ENCODE data around the gene ISG15.

The ISG15 gene

DNA sequence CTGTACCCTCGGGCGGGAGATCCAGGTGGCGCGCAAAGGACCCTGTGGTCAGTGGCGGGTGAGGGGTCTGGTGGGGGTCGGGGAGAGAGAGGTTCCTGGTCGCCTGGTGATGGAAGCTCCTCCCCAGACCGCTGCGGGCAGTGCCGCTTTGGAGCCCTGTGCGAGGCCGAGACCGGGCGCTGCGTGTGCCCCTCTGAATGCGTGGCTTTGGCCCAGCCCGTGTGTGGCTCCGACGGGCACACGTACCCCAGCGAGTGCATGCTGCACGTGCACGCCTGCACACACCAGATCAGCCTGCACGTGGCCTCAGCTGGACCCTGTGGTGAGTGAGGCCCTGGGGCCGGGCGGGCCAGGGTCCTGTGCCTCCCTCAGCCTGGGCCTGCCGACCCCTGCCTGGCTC is 30.1 kb downstream of the ISG15 start:
- no peak for DNase-seq
- H3K4me3 ChIP-seq (ENCODE audit: low read depth, low read length) = no peak overlapping the region
- peaks cover 14% of the 10 kb centered on the region for H3K4me1 ChIP-seq
- no peaks in the 10 kb centered on the region for H3K9me3 ChIP-seq
- H3K36me3 ChIP-seq = no peaks in the 10 kb centered on the region
- TF ChIP-seq, protein P1, sequence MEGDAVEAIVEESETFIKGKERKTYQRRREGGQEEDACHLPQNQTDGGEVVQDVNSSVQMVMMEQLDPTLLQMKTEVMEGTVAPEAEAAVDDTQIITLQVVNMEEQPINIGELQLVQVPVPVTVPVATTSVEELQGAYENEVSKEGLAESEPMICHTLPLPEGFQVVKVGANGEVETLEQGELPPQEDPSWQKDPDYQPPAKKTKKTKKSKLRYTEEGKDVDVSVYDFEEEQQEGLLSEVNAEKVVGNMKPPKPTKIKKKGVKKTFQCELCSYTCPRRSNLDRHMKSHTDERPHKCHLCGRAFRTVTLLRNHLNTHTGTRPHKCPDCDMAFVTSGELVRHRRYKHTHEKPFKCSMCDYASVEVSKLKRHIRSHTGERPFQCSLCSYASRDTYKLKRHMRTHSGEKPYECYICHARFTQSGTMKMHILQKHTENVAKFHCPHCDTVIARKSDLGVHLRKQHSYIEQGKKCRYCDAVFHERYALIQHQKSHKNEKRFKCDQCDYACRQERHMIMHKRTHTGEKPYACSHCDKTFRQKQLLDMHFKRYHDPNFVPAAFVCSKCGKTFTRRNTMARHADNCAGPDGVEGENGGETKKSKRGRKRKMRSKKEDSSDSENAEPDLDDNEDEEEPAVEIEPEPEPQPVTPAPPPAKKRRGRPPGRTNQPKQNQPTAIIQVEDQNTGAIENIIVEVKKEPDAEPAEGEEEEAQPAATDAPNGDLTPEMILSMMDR (IDR thresholded peaks at IDR 0.05; ENCODE audit: low read depth, low read length) = no peak
- H3K27me3 ChIP-seq = peaks cover 22% of the 10 kb centered on the region

DNA sequence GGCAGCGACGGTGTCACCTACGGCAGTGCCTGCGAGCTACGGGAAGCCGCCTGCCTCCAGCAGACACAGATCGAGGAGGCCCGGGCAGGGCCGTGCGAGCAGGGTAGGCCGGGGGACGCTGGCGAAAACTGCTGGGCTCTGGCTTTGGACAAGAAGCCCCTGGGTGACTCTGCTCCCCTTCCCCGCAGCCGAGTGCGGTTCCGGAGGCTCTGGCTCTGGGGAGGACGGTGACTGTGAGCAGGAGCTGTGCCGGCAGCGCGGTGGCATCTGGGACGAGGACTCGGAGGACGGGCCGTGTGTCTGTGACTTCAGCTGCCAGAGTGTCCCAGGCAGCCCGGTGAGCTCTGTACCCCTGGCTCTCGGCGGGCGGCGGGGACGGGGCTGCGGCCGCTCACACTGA is 30.6 kb downstream of the ISG15 start:
- peaks cover 14% of the 10 kb centered on the region for H3K4me1 ChIP-seq
- TF ChIP-seq, protein P1 (IDR thresholded peaks at IDR 0.05; ENCODE audit: low read depth, low read length) = no peak
- no peaks in the 10 kb centered on the region for H3K36me3 ChIP-seq
- DNase-seq = no peak
- H3K27me3 ChIP-seq = peaks cover 17% of the 10 kb centered on the region
- H3K4me3 ChIP-seq (ENCODE audit: low read depth, low read length) = no peak overlapping the region
- no peaks in the 10 kb centered on the region for H3K9me3 ChIP-seq

DNA sequence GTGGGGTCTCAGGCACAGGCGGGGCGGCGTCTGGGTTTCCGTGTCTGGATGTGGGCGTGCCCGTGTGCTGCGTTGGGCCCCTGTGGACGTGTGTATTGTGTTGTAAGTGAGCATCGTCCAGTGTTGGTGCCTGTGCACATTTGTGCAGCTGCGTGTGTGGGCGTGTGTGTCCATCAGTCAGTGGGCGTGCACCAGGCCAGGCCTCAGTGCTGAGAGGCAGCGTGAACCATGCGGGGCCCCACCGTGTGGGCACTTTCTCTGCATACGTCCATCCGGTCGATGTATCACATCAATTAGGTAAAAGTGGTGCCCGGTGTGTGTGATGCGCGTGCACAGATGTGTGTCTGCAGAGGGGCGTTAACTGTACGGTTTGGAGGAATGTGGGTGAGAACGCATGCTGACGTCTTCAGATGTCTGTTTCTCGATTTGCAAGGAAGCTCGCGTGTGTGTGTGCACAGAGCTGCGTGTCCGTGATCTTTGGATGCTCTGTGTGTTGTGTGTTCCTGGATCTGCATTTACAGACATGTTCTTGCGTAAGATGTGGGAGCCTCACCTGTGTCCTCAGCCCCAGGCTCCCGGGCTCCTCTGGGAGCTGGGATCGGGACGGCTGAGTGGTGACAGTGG is 31.3 kb downstream of the ISG15 start:
- TF ChIP-seq, protein P1 (IDR thresholded peaks at IDR 0.05; ENCODE audit: low read depth, low read length) = no peak
- H3K4me1 ChIP-seq = peaks cover 9% of the 10 kb centered on the region
- no peaks in the 10 kb centered on the region for H3K36me3 ChIP-seq
- H3K9me3 ChIP-seq = no peaks in the 10 kb centered on the region
- peaks cover 11% of the 10 kb centered on the region for H3K27me3 ChIP-seq
- H3K4me3 ChIP-seq (ENCODE audit: low read depth, low read length) = no peak overlapping the region
- DNase-seq = no peak

DNA sequence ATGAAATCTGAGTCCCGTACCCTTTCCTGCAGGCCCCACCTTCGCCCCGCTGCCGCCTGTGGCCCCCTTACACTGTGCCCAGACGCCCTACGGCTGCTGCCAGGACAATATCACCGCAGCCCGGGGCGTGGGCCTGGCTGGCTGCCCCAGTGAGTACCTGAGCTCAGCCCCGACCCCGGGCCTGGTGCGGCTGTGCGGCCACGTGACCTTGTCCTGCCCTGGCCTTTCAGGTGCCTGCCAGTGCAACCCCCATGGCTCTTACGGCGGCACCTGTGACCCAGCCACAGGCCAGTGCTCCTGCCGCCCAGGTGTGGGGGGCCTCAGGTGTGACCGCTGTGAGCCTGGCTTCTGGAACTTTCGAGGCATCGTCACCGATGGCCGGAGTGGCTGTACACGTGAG is 31.8 kb downstream of the ISG15 start:
- peaks cover 5% of the 10 kb centered on the region for H3K27me3 ChIP-seq
- no peak overlapping the region for H3K4me3 ChIP-seq (ENCODE audit: low read depth, low read length)
- peaks cover 4% of the 10 kb centered on the region for H3K4me1 ChIP-seq
- no peaks in the 10 kb centered on the region for H3K9me3 ChIP-seq
- no peaks in the 10 kb centered on the region for H3K36me3 ChIP-seq
- TF ChIP-seq, protein P1 (IDR thresholded peaks at IDR 0.05; ENCODE audit: low read depth, low read length) = no peak
- no peak for DNase-seq

DNA sequence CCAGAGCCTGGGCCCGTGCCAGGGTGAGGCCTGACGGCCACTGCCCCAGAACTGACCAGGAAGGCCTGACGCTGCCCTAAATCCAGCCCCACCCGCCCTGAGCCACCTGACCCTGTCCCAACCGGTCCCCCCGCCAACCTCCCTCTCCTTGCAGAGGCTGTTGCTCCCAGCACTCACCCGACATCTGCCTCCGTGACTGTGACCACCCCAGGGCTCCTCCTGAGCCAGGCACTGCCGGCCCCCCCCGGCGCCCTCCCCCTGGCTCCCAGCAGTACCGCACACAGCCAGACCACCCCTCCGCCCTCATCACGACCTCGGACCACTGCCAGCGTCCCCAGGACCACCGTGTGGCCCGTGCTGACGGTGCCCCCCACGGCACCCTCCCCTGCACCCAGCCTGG is 32.9 kb downstream of the ISG15 start:
- no peaks in the 10 kb centered on the region for H3K27me3 ChIP-seq
- DNase-seq = no peak
- H3K4me3 ChIP-seq (ENCODE audit: low read depth, low read length) = no peak overlapping the region
- TF ChIP-seq, protein P1 (IDR thresholded peaks at IDR 0.05; ENCODE audit: low read depth, low read length) = no peak
- H3K9me3 ChIP-seq = no peaks in the 10 kb centered on the region
- peaks cover 6% of the 10 kb centered on the region for H3K4me1 ChIP-seq
- no peaks in the 10 kb centered on the region for H3K36me3 ChIP-seq

DNA sequence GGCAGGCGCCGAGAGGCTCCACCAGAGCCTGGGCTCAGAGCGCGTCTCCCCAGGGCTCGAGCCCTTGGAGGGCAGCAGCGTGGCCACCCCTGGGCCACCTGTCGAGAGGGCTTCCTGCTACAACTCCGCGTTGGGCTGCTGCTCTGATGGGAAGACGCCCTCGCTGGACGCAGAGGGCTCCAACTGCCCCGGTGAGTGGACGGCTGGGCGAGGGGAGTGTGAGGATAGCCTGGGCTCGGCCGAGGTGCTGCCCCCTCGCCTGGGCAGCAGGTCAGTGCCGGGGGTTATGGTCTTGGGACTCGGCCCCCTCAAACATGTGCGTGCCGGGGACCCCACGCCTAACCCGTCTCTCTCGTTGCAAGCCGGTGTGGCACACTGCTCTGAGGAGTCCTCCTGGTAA is 33.5 kb downstream of the ISG15 start:
- Histone ChIP-seq H3K27me3 (no peaks in the 10 kb centered on the region), H3K36me3 (no peaks in the 10 kb centered on the region), H3K4me3 (ENCODE audit: low read depth, low read length) (no peak overlapping the region), H3K4me1 (peaks cover 6% of the 10 kb centered on the region), H3K9me3 (no peaks in the 10 kb centered on the region)
- TF ChIP-seq, protein P1 (IDR thresholded peaks at IDR 0.05; ENCODE audit: low read depth, low read length) = no peak
- no peak for DNase-seq

All from BE2C (cell line).